Stimulated activated naive CD4-positive, alpha-beta T cell (primary cell): Measurements from ENCODE around the gene RHOB.
"Not testable (repeated sequence)": the region's sequence is repeated elsewhere in the genome, so short reads cannot be mapped to it uniquely, and the experiment has no call there.

ENCODE experiments used
- DNase-seq, 6 experiments: peaks; one replicate each; lab custom pipeline; 2025; lab: John Stamatoyannopoulos, UW

The RHOB gene

DNA sequence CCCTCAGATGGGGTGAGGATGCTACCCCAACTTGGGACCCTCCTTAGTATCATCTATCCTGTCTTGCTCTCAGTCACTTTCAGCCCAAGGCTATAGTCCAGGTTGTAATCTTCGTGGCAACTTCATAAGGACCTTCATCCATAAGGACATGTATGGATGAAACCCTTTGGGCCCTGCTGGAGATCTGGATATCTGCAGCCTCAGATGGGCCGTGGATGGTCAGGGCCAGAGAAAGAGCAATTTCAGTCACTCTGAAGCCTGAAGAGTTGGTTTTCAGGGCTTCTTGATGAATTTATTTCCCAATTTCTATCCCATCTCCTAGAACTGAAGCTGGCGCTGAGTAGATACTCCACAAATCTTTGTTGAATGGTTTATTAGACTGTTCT, 28.7 kb downstream of the RHOB start:
- no peak for DNase-seq

DNA sequence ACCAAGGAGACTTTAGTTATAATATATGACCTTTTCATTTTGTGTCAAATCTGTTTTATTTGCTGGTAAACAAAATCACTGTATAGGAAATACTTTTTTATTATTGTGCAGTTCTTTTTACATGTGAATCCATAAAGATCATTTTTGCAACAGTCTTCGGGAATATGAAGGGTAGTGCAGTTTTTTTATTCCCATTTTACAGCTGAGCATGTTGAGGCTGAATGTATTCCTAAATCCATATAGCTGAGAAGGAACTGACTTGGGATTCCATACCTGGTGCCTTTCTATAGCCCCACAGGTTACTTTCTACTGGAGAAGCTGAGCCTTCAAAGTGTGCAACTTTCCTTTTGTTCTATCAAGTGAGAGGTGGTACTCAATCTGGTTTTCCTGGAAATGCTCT, 29.6 kb downstream of the RHOB start:
- no peak for DNase-seq

DNA sequence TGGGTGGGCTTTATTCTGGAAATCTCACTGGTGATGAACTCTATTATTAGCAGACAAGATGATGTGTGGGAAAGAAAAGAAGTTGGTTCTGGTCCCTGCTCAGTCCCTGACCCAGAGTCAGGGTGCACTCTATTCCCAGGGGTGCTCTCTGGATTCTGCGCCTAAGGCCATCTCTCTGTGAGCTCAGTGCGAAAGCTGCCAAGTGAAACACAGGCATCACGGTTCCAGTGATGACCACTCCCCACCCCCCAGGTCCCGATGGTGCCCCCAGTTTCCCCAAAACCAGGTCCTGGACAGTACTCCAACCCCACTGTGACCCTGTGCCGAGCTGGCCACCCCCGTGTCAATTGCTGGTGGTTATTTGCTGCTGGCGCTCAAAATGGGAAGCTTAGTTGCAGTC, 30.1 kb downstream of the RHOB start:
- no peak for DNase-seq

DNA sequence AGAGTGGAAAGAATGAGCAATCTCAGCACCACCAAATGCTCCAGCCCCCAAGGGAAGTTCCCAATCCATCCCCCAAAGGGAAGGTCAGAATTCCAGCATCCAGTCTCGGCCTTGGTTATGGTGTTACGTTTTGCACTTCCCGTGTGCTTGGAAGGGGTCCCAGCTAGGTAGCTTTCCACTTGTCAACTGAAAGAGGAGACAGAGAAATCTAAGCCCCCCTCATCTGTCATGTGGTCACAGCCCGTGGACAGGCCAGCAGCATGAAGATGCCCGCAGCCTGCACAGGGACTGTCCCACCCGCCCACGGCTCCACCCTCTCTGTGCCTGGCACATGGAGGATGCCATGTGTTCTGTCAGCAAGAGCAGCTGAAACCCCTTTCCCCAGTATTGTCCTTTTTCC, 32.1 kb downstream of the RHOB start:
- no peak for DNase-seq

DNA sequence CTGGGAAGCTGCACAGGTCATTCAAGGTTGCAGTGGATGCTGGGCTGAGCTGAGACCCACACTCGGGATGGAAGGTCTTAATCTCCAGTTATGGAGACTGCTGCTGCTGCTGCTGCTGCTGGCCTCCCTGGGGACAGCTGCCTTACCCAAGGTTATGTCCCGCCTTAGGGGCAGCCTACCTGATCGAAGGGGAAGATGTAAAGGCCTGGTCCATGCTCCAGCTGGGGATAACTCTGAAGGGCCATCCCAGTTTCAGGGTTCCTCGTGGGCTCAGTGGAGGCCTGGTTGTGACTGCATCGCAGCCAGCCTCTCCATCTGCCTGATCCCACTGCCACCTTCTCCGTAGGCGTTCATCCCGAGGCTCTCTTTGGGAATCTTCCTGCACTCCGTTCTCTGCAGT, 33.0 kb downstream of the RHOB start:
- DNase-seq, result no peak

DNA sequence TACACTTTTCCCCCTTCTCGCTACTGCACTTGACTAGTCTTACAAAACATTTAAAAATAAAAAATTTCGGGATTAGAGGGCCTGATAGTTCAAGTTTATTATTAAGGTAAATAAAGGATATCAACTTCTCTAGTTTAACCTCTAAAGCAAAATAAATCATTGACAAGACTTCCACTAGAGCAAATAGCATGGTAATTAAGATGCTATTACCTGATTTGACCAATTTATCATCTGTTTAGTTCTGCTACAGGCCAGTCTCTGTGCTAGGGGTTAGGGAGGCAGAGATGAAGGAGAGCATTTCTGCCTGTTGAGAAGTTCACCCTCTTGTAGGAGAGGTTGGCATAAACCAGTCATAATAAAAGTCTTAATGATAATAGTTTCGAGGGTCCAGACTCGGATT, 34.0 kb downstream of the RHOB start:
- DNase-seq, result no peak

DNA sequence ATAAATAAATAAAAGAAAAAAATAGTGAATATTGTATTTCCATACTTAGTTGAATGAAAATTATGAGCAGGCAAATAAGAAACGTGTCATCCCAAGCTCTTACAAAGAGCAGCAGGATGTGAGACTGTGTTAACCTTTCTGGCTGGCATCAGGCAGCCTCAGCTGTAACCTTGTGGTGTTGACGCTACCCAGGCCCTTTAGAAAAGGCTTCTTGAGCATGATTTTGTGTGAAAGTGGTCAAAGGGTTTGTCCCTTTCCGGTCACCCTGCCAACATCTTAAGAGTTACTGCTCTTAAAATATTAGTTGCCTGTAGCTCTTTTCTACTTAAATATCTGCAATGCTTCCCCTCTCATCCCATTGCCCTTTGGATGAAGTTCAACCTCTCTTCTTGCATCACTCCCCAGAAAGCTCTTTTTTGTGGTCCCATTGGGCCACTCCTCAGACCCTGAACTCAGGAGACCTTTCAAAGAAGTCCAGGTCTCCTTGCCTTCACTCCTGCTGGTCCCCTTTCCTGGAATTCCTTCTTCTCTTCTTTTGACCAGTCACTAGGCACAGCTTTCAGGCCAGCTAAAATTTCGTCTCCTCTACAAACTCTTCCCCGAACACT, 35.0 kb downstream of the RHOB start:
- DNase-seq, result no peak

DNA sequence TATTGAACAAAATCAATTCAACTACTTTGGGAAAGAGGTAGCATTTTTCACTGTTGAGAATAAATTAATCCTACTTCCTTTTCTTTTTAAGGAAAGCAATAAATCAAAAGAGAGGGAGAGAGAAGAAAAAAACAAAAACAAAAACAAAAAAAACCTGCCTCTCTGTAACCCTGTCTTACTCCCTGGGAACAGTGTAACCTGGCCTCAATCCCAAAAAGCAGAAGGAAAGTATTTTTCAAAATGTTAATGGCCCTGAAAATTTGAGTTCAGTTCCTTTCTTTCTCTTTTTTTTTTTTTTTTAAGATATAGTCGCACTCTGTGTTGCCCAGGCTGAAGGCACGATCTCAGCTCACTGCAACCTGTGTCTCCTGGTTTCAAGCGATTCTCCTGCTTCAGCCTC, 35.9 kb downstream of the RHOB start:
- no peak for DNase-seq

DNA sequence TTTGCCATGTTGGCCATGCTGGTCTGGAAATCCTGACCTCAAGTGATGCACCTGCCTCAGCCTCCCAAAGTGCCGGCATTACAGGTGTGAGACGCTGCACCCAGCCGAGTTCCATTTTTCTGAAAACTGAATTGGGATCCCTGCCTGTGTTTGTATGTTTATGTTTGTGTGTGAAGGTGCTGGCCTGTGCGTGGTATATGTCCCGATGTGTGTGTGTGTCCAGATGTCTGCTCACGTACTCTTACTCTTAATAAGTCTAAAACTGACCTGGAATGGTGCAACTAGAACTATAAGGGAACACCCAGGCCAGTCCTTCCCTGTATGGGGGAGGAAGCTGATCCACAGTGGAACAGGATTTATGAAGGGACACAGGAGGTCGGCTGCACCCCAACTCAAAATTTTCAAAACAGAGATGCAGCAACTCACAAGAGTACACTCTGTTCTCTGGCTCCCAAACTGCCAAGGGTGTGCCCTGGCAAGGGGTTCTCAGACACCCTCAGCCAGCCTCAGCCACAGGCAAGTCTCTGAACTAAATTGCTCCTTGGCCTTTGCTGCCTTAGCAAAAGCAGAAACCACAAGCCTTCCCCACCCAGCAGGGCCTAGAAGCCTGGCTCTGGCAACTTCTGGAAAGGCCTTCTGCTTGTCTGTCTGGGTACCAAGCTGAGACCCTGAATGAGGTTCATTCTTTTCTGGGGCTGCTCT, 36.5 kb downstream of the RHOB start:
- DNase-seq, result no peak

DNA sequence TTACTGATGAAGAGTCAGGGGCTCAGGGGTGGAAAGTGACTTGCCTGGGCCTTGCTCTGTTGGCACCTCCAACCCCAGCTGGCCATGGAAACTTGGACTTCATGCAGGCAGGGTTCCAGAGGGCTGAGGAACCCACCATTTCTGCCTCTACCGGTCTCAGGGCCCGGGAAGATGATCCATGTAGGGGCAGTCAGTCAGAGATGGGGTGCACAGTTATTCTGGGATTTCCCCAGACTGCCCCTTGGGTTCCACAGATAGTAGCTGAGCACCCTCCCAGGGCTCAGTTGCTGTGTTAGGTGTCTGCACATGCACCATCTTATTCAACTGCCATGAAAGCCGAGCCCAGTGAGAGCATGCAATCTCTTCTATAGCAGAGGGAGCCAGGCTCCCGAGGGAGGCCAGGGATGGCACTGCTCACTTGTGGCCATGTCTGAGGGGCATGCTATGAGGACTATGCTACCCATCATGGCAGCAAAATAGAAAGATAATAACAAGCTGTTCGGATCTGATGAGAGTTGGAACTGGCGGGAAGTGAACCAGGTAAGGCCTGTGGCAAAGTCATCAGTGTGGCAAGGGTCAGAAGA, 37.3 kb downstream of the RHOB start:
- DNase-seq, result no peak

DNA sequence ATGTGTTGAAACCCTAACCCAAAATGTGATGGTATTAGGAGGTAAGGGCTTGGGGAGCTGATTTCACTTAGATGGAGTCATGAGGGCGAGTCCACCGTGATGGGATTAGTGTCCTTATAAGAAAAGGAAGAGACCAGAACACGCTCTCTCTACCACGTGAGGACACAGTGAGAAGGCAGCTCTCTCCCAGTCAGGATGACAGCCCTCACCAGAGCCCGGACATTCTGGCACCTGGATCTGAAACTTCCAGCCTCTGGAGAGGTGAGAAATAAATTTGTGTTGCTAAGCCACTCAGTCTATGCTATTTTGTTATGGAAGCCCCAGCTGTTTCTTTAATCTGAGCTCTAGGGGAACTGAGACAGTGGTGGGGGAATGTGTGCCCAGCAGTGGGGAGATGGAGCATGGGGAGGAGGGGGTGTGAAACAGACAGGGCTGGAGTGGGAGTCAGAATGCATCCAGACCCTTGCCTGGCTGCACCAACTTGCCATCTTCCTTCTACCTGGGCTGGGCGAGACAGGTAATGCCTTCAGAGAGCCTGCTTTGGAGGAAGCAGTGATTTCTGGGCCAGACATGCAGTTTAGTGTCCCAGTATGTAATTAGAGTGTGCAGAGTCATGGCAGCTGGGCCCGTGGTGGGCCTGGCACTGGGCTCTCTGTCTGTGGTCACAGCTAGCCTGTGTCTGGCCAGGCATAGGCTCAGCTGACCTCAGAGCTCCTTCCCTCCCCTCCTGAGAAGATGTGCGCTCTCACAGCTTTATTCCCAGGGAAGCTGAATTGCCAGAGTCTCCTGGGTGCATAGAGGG, 38.1 kb downstream of the RHOB start:
- DNase-seq, result no peak

DNA sequence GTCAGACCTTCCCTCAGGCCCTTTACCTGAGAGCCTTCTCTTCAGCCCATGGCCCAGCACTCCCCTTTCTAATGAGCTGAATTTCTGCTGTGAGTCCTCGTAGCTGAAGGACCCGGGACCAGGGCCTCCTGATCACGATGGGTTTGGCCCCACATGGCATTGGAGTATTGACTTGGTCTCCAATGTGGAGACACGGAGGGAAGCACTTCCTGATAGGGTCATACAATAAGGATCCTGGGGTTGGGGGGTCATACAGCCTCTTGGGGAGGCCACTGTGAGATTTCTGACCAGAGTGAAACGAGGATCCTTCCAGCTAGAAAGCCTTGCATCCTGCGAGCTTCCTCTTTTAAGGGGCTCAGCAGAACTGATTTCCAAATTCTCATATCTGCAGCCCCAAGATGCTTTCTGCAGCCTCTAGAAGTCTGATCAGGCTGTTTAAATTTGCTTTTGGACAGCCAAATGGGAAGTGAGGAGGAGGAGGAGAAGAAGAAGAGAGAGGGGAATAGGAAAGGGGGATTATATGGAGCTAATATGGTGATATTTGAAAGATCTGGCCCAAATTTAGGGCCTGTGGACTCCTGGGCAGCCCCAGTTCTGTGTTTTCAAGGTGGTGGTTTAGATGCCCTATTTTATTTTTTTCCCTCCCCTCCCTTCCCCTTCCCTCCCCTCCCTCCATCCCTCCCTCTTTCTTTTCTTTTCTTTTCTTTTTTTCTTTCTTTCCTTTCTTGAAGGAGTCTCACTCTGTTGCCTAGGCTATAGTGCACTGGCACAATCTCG, 38.9 kb downstream of the RHOB start:
- no peak for DNase-seq

DNA sequence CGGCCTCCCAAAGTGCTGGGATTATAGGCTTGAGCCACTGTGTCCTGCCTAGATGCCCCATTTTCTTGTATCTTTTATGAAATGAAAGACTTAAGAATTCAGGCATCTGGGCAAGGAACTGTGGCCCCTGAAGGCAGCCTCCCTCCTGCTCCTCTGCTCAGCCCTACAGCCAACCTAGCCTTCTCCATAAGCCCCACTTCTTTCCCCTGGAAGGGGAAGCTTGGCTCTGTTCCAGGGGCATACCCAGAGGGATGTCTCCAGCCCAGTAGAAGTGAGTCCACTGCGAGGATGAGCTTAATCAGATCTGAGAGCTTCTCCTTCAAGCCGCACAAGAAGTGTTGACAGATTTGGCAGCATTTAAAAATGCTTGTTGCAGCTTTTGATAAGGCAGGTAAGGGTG, 39.7 kb downstream of the RHOB start:
- DNase-seq, result no peak

DNA sequence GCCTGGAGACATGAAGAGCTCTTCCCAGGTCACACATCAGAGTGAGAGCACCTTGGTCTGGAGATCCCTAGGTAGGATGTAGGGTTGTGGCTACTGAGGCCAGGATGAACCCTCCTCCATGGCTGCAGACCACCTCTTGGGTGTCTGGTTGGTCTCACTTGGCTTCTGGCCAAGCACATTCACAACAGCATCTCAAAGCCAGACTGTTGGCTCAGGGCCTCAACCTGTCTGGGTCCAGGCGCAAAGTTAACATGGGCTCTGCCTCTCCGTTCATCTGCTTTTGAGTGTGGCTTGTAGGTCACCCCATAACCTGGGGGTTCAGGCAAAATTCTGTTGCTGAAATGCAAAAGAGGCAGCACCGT, 40.1 kb downstream of the RHOB start:
- no peak for DNase-seq

DNA sequence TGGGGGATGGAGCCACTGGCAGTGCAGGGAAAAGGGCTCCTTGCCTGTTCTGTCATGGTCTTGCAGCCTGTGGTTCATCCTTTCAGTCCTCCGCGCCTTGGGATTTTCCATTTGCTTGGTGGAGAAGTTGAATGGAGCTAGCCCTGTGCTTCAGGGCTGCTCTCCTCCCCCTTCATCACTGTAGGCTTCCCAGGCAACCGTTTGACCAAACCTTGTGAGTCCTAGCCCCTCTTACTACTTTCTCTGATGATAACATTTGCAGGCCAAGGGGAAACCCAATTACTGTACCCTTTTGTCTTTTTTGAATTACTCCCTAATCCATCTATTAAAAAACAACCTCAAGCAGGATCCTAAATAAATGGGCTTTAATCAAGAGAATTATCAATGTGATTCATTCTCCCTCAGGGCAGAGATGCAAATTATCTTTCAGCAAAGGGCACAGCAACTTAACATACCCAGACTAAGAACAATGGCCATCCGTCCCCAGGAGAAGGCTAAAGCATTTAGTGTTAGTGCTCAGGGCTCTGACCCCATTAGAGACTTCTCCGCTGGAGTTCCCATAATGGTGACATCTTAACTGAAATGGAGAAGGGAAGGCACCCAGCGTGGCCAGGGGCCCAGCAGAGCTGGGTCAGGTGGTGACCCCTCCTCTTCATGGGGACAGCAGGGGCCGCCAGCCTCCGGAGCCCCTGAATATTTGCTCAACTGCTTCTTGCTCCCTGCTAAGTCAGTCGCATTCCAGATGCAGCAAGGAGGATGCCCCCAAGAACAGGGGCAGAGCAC, 40.7 kb downstream of the RHOB start:
- no peak for DNase-seq

DNA sequence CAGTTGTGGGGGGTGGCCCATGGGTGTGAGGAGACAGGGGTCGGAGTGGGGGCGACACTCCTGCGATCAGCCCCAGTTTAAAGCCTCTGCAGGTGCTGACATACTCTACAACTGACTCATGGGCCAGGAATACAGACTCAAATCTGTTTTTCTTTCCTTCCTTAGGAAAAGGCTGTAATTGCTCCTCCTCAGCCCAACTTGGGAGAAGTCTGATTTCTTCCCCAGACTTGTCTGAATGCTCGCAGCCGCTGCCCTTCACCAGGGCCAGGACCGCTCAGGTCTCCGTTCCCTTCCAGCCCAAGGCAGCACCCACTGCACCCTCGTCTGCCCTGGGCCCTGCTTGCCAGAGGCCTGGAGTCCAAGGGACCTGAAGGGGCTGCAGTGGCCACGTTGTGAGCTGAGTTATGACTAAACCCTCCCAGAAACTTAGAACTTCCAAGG, 41.3 kb downstream of the RHOB start:
- DNase-seq, result no peak

DNA sequence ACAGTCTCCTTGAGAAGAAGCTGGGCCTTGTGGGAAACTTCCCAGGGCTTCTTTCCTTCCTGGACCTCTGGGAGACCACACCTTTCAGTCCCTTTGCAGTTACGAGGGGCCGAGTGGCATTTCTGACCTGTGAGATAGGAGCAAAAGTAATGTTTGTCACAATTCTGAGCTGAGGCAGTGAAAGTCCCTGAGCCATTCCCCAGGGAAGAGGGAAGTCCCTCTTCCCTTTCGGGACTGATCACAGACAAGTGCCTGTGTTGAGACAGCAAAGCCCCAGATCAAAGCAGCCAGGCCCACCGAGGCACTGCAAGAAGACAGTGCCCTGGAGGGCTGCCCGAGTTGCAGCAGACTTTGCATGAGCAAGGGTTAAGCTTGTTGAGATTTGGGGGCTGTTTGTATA, 41.9 kb downstream of the RHOB start:
- no peak for DNase-seq

DNA sequence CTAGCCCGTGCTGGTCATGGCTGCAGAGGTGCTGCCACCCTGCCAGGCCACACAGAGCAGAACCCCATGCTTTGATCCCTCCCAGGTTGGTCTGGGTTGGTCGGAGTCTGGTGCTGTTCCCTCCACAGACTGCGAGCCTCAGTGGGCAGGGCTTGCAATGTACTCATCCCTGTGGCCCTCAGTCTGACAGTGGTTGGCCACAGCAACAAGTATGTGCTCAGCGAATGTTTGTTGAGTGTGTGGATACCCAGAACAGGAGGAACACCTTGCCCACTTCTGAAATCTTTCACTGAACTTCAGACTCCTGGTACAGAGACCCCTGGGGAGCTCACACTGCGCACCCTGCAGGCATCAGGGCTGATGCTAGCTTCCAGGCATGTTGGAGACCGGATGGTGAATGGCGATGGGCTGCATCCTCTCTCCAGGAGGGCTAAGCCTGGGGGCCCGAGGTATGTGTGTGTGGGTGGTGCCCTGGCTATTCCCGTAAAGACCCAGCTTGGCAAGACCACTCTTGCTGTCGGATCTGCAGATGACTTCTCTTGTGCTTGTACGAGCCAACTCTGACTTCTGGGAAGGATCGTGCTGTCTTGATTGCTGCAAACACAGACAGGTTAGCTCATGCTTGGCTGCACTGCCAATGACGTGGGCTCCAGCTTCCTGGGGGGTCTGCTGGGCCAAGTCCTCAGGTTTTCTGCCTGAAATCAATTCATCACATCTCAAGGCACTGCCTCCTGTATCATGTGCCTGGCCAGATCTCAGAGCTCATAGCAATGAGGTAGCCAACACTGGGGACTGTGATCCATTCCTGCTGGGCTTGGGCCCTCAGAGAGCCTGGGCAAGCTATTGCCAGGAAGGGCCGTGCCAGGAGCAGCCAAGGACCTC, 43.7 kb downstream of the RHOB start:
- DNase-seq, result no peak

DNA sequence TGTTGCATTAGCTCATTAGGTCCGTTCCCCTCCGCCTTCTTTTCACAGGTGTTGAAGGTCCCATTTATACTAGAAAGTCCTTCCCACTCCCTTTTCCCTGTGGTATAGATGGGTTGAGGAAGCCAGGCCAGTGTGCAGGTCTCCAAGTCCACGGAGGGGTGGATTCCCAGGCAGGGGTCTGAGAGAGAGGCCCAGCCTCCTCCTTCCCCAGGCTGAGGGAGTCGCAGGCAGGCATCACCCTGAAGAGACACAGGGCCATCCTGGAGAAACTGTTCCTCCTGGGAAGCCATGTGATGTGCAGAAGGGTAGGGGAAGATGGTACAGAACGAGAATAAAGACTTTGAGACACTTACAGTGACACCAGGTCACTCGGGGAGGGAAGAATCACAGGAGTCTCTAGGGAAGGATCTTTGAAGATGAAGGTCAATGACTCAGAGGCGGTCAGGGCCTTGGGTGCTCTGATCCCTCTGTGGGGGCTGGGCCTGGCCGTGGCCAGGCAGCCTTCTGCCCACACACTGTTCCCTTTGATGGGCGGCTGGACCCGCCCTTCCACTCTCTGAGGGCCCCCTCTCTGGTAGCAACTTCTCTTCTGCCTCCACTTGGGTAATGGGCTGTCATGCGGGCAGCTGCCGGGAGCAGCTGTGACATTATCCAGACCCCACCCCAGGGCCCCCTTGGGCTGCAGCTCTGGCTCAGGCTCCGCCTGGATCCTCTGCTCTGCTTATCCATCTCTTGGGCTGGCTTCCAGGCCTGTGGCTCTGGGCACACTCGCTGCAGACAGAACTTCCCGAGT, 45.1 kb downstream of the RHOB start:
- DNase-seq, result no peak

DNA sequence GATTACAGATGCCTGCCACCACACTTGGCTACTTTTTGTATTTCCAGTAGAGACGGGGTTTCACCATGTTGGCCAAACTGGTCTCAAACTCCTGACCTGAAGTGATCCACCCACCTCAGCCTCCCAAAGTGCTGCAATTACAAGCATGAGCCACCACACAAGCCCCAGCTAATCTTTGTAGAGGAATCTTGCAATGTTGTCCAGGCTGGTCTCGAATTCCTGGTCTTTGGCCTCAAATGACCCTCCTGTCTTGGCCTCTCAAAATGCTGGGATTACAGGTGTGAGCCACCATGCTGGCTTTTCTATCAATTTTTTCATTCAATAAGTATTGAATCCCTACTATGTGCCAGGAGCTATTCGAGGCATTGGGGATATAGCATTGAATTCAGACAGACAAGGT, 46.2 kb downstream of the RHOB start:
- not testable (repeated sequence) for DNase-seq
